GM19023 (cell line): ENCODE results near the gene NECAB3.

ENCODE experiments used
- ATAC-seq: cut with Tn5 transposase; IDR thresholded peaks from one replicate; pipeline ENCODE4 v1.9.1; 2021; ENCODE audit warnings: mild to moderate bottlenecking, moderate library complexity; ENCODE audit not compliant: unreplicated experiment

The NECAB3 gene

GRCh38 chr20:33697129-33697528 lies 22.9 kb upstream of the NECAB3 start:
- no peak for ATAC-seq

- ATAC-seq = no peak
Measured at GRCh38 chr20:33696448-33696847, 22.2 kb upstream of the NECAB3 start.

GRCh38 chr20:33694639-33695012 lies 20.4 kb upstream of the NECAB3 start:
- no peak for ATAC-seq

- ATAC-seq = no peak
Measured at GRCh38 chr20:33693741-33694638, 19.8 kb upstream of the NECAB3 start.

GRCh38 chr20:33693289-33693688 lies 19.1 kb upstream of the NECAB3 start:
- ATAC-seq = no peak

- ATAC-seq = no peak
Measured at GRCh38 chr20:33689973-33690372, 15.7 kb upstream of the NECAB3 start.

- no peak for ATAC-seq
Measured at GRCh38 chr20:33689493-33689892, 15.3 kb upstream of the NECAB3 start.

- ATAC-seq = no peak
Measured at GRCh38 chr20:33688938-33689424, 14.8 kb upstream of the NECAB3 start.

- no peak for ATAC-seq
Measured at GRCh38 chr20:33687993-33688937, 14.0 kb upstream of the NECAB3 start.

- ATAC-seq = no peak
Measured at GRCh38 chr20:33687370-33687915, 13.2 kb upstream of the NECAB3 start.

GRCh38 chr20:33686984-33687366 lies 12.7 kb upstream of the NECAB3 start:
- ATAC-seq = no peak

GRCh38 chr20:33686100-33686983 lies 12.1 kb upstream of the NECAB3 start, which contains the start of gene E2F1:
E2F1 (minus strand) TSS chr20:33686385; CDS start chr20:33686264, 121 bp downstream.
- ATAC-seq = peak; percentile 72

GRCh38 chr20:33685328-33686099 lies 11.3 kb upstream of the NECAB3 start:
- ATAC-seq = peak; percentile 40

- no peak for ATAC-seq
Measured at GRCh38 chr20:33684533-33685327, 10.5 kb upstream of the NECAB3 start.

GRCh38 chr20:33681728-33682353 lies 7.6 kb upstream of the NECAB3 start:
- no peak for ATAC-seq

- ATAC-seq = no peak
Measured at GRCh38 chr20:33681288-33681687, 7.1 kb upstream of the NECAB3 start.

GRCh38 chr20:33680686-33681085 lies 6.5 kb upstream of the NECAB3 start:
- ATAC-seq = no peak
